Measurements from ENCODE around the gene JAM3. TPM values are rescaled to one million over a fixed set of nuclear protein-coding genes. Genes with fewer than 3 reads are reported as not detected.

JAM3 gene
- total RNA-seq, 1 experiment from 2014 or later, result 36.5 TPM

GRCh38 chr11:134021326-134021725 is 47.5 kb upstream of the JAM3 start:
- no peak overlapping the region for H2BK20ac ChIP-seq (ENCODE audit: low read depth, low read length, poor library complexity, severe bottlenecking)
- no peak overlapping the region for H3K18ac ChIP-seq (ENCODE audit: insufficient read length, low read depth, low read length)
- TF ChIP-seq, protein P1, sequence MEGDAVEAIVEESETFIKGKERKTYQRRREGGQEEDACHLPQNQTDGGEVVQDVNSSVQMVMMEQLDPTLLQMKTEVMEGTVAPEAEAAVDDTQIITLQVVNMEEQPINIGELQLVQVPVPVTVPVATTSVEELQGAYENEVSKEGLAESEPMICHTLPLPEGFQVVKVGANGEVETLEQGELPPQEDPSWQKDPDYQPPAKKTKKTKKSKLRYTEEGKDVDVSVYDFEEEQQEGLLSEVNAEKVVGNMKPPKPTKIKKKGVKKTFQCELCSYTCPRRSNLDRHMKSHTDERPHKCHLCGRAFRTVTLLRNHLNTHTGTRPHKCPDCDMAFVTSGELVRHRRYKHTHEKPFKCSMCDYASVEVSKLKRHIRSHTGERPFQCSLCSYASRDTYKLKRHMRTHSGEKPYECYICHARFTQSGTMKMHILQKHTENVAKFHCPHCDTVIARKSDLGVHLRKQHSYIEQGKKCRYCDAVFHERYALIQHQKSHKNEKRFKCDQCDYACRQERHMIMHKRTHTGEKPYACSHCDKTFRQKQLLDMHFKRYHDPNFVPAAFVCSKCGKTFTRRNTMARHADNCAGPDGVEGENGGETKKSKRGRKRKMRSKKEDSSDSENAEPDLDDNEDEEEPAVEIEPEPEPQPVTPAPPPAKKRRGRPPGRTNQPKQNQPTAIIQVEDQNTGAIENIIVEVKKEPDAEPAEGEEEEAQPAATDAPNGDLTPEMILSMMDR (conservative IDR thresholded peaks at IDR 0.05), result no peak
- H3K9ac ChIP-seq (ENCODE audit: extremely low read depth, insufficient read length, low read length), result no peak overlapping the region
- H3K23me2 ChIP-seq (ENCODE audit: insufficient read length, low read depth, low read length, poor library complexity, severe bottlenecking), result no peaks in the 10 kb centered on the region
- H3K4me1 Mint-ChIP-seq, result peaks cover 17 to 22% of the 10 kb centered on the region in 2 experiments
- H3K4me2 ChIP-seq (ENCODE audit: insufficient read depth, insufficient read length, low read length), result no peak overlapping the region
- peaks cover 26% of the 10 kb centered on the region for H3K27me3 Mint-ChIP-seq (ENCODE audit: low read depth)
- H3K79me1 ChIP-seq (ENCODE audit: insufficient read depth, low read depth, low read length, poor library complexity, severe bottlenecking), result no peaks in the 10 kb centered on the region
- no peak overlapping the region for H2AK5ac ChIP-seq (ENCODE audit: insufficient read length, low read length)
- no peak overlapping the region for H3K27ac Mint-ChIP-seq
- no peak overlapping the region for H2BK120ac ChIP-seq (ENCODE audit: low read depth, low read length, poor library complexity, severe bottlenecking)
- H2BK15ac ChIP-seq (ENCODE audit: low read depth, low read length), result no peak overlapping the region
- no peaks in the 10 kb centered on the region for H3K27me3 ChIP-seq (ENCODE audit: insufficient read depth, low read length)
- H3K9me3 Mint-ChIP-seq, result no peaks in the 10 kb centered on the region
- no peak overlapping the region for H4K91ac ChIP-seq (ENCODE audit: insufficient read length, low read depth, low read length)
- H3K4me3 Mint-ChIP-seq, result no peak overlapping the region
- no peak overlapping the region for H2AFZ ChIP-seq (ENCODE audit: low read length)
- no CpG with 5 or more reads among the region's 7 CpGs for WGBS (ENCODE audit: extremely low coverage, insufficient read length, low lambda C conversion rate)
- H3K36me3 Mint-ChIP-seq (ENCODE audit: insufficient read depth in 1 of 3, low read depth in 3 of 3), result no peaks in the 10 kb centered on the region
- no peak overlapping the region for H3K23ac ChIP-seq (ENCODE audit: insufficient read length, low read depth, low read length)
- H3K56ac ChIP-seq (ENCODE audit: insufficient read length, low read depth, low read length), result no peak overlapping the region
- H2BK5ac ChIP-seq (ENCODE audit: insufficient read length, low read length), result no peak overlapping the region
- no peak overlapping the region for H4K8ac ChIP-seq (replicated peaks; ENCODE audit: insufficient read length, low read depth, low read length)
- H3K4me1 ChIP-seq (ENCODE audit: insufficient read depth, low read length), result no peaks in the 10 kb centered on the region
- no peak overlapping the region for H3T11ph ChIP-seq (ENCODE audit: low read length)
- no peak for DNase-seq
- no peaks in the 10 kb centered on the region for H4K20me1 ChIP-seq (ENCODE audit: control insufficient read depth, insufficient read depth, insufficient read length)
- no peaks in the 10 kb centered on the region for H3K79me2 ChIP-seq (ENCODE audit: insufficient read depth, low read length)
- H3K14ac ChIP-seq (ENCODE audit: insufficient read depth, low read length), result no peak overlapping the region; the same call in 1 of the 2 replicates
- H3K27ac ChIP-seq (ENCODE audit: insufficient read length, low read depth, low read length), result no peak overlapping the region
- no peak overlapping the region for H3K4ac ChIP-seq (ENCODE audit: low read depth, low read length)
- no peak overlapping the region for H4K5ac ChIP-seq (ENCODE audit: insufficient read length, low read depth, low read length)
- no peak overlapping the region for H2BK12ac ChIP-seq (ENCODE audit: insufficient read length, low read depth, low read length)
- H3K9me3 ChIP-seq (ENCODE audit: control insufficient read depth, low read depth, low read length), result no peaks in the 10 kb centered on the region

Measured in H9 (cell line).